ENCODE measurements around the gene OPCML.

The OPCML gene

GRCh38 chr11:132504501-132505041 lies 1027.7 kb downstream of the OPCML start:
- no peak for DNase-seq

GRCh38 chr11:132501356-132501755 lies 1030.9 kb downstream of the OPCML start:
- no peak for DNase-seq

GRCh38 chr11:132499661-132500060 lies 1032.6 kb downstream of the OPCML start:
- DNase-seq = no peak

- no peak for DNase-seq
These were observed 1036.0 kb downstream of the OPCML start for GRCh38 chr11:132496341-132496740.

GRCh38 chr11:132493801-132494200 lies 1038.5 kb downstream of the OPCML start:
- DNase-seq = no peak

- DNase-seq = no peak
These were observed 1041.3 kb downstream of the OPCML start for GRCh38 chr11:132490978-132491377.

- DNase-seq = no peak
These were observed 1046.2 kb downstream of the OPCML start for GRCh38 chr11:132486060-132486459.

- no peak for DNase-seq
These were observed 1057.3 kb downstream of the OPCML start for GRCh38 chr11:132475026-132475425.

- DNase-seq = no peak
These were observed 1059.7 kb downstream of the OPCML start for GRCh38 chr11:132472411-132473172.

- no peak for DNase-seq
These were observed 1060.8 kb downstream of the OPCML start for GRCh38 chr11:132471466-132471865.

GRCh38 chr11:132466983-132467382 lies 1065.3 kb downstream of the OPCML start:
- no peak for DNase-seq

GRCh38 chr11:132464939-132465338 lies 1067.4 kb downstream of the OPCML start:
- DNase-seq = no peak

GRCh38 chr11:132464003-132464342 lies 1068.3 kb downstream of the OPCML start:
- DNase-seq = no peak

GRCh38 chr11:132463295-132464002 lies 1068.9 kb downstream of the OPCML start:
- DNase-seq = no peak

- DNase-seq = no peak
These were observed 1072.6 kb downstream of the OPCML start for GRCh38 chr11:132459736-132460135.

GRCh38 chr11:132457445-132457844 lies 1074.9 kb downstream of the OPCML start:
- DNase-seq = no peak

GRCh38 chr11:132456751-132457328 lies 1075.5 kb downstream of the OPCML start:
- DNase-seq = no peak

- DNase-seq = no peak
These were observed 1077.3 kb downstream of the OPCML start for GRCh38 chr11:132455044-132455443.

GRCh38 chr11:132453406-132453805 lies 1078.9 kb downstream of the OPCML start:
- DNase-seq = no peak

GRCh38 chr11:132452616-132453015 lies 1079.7 kb downstream of the OPCML start:
- DNase-seq = no peak

- no peak for DNase-seq
These were observed 1080.2 kb downstream of the OPCML start for GRCh38 chr11:132451942-132452601.

- DNase-seq = no peak
These were observed 1081.7 kb downstream of the OPCML start for GRCh38 chr11:132450631-132451030.

GRCh38 chr11:132448334-132448995 lies 1083.8 kb downstream of the OPCML start:
- DNase-seq = no peak
